Lower leg skin (tissue), 3 donors: ENCODE measurements around the gene TNFAIP8L2.
"Not testable (repeated sequence)": the region's sequence is repeated elsewhere in the genome, so short reads cannot be mapped to it uniquely, and the experiment has no call there.

Experiments used
- CTCF ChIP-seq, 3 donors: fragments of 450-650 bp; IDR thresholded peaks; one replicate each; pipeline ENCODE4 v1.5.1; 2016; ENCODE audit warnings: antibody characterized with exemption in 3 of 3, mild to moderate bottlenecking in 3 of 3, moderate library complexity in 2 of 3
- POLR2A ChIP-seq, 2 donors: fragments of 450-650 bp; IDR thresholded peaks; one replicate each; pipeline ENCODE4 v1.6.1; 2016 to 2017; ENCODE audit warnings: antibody characterized with exemption in 2 of 2, mild to moderate bottlenecking in 1 of 2, moderate library complexity in 1 of 2

GRCh38 chr1:151188667-151189066, 32.2 kb downstream of the TNFAIP8L2 start:
- not testable (repeated sequence) for TF ChIP-seq CTCF, POLR2A (IDR thresholded peaks at IDR 0.05)
